Stimulated activated CD4-positive, alpha-beta T cell treated with anti-CD3 and anti-CD28 coated beads, Interleukin-2, amount 100 ng/mL, for 48 hours (primary cell): Measurements from ENCODE around the gene HSPA8.
"Not testable (repeated sequence)": the region's sequence is repeated elsewhere in the genome, so short reads cannot be mapped to it uniquely, and the experiment has no call there.

Experiments
- DNase-seq, 2 donors: peaks; one replicate each; pipeline ENCODE4 v3.0.0-alpha.2; 2020

HSPA8 gene

GRCh38 chr11:123069908-123070821 is 8.2 kb upstream of the HSPA8 start:
- DNase-seq, result no peak

- DNase-seq, result no peak
Measured at GRCh38 chr11:123065621-123066020, 3.7 kb upstream of the HSPA8 start.

GRCh38 chr11:123063826-123064657 is 2.1 kb upstream of the HSPA8 start:
- no peak for DNase-seq

GRCh38 chr11:123062892-123063825 is 1.2 kb upstream of the HSPA8 start:
- peak in 1 of 2 donors; percentile 16 for DNase-seq

- peak; percentile 99 for DNase-seq
Measured at GRCh38 chr11:123062158-123062891, 389 bp upstream of the HSPA8 start.

- DNase-seq, result peak in 1 of 2 donors; percentile 20
Measured at GRCh38 chr11:123060277-123061000, 1.5 kb downstream of the HSPA8 start.

- DNase-seq, result not testable (repeated sequence)
Measured at GRCh38 chr11:123059041-123059920, 2.7 kb downstream of the HSPA8 start.

- DNase-seq, result no peak
Measured at GRCh38 chr11:123057661-123058305, 4.2 kb downstream of the HSPA8 start.

GRCh38 chr11:123056835-123057491 is 5.0 kb downstream of the HSPA8 start:
- DNase-seq, result no peak

GRCh38 chr11:123055191-123055901 is 6.6 kb downstream of the HSPA8 start:
- DNase-seq, result no peak

GRCh38 chr11:123054301-123055065 is 7.5 kb downstream of the HSPA8 start:
- no peak for DNase-seq

- no peak for DNase-seq
Measured at GRCh38 chr11:123052901-123053721, 8.8 kb downstream of the HSPA8 start.

- no peak for DNase-seq
Measured at GRCh38 chr11:123051634-123052033, 10.3 kb downstream of the HSPA8 start.

- DNase-seq, result no peak
Measured at GRCh38 chr11:123051146-123051545, 10.8 kb downstream of the HSPA8 start.

GRCh38 chr11:123047947-123048293 is 14.0 kb downstream of the HSPA8 start:
- no peak for DNase-seq

- no peak for DNase-seq
Measured at GRCh38 chr11:123047266-123047946, 14.5 kb downstream of the HSPA8 start.
